ENCODE data around the gene CHST14. TPM values are rescaled to one million over a fixed set of nuclear protein-coding genes. Genes with fewer than 3 reads are reported as not detected.

The CHST14 gene
- total RNA-seq, 2 donors from 2014 or later: 14.9 to 22.3 TPM

DNA sequence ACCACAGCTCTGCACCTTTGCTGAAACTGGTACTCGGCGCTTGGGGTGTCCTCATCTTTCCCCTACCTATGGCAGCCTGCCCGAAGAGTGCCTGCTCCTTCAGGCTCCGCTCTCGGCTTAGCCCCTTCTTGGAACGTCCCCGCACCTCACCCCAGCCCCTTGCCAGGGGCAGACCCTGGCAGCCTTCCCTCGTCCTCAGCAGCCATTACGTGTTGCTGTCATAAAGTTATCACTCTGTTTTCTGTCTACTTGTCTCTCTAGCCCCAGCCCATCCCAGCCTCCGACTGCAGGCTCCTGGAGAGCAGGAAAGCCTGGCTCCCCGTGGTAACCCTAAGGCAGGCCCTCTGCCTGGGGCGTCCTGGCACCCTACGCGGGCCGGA lies 35.1 kb upstream of the CHST14 start:
- H3K27ac ChIP-seq: no peak overlapping the region

DNA sequence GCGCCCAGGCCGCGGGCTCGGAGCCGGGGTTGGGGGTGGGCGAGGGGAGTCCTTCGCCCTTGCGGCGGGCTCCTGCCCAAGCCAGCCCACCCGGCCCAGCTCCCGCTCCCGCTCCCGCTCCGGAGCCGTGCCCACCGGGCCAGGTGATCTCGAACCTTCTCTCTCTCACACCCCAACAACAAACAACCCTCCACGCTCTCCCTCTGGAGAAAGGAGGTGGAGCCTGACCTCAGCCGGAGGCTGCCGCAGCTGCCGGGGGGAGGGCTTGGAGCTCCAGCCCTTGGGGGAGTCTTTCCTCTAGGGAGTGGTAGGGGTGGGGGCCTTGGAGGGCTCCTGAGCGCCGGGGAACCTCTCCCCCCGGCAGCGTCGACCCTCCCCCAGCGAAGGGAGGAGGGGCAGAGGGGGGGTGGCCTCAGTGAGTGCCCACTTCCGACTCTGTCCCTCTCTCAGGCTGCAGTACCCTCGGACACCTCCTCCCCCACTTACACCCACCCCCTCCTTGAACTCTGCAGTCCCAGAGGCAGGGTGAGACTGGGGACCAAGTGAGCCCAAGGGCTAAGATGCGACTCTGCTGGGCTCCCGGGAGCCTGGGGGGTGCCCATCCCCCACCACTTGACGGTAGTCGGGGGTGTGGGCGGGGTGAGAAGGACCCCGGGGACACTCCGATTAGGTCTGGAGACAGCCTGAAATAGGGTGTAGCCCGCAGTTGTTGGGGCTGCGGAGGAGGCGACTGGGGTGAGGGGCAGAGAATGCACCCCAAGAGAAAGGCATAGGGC lies 34.5 kb upstream of the CHST14 start:
- H3K4me1 ChIP-seq (replicated peaks): no peaks in the 10 kb centered on the region
- intact Hi-C loops (cut with DNase I): no loop called here
- no peaks in the 10 kb centered on the region for H3K27me3 ChIP-seq (replicated peaks; ENCODE audit: insufficient read depth)
- TF ChIP-seq, protein P1, sequence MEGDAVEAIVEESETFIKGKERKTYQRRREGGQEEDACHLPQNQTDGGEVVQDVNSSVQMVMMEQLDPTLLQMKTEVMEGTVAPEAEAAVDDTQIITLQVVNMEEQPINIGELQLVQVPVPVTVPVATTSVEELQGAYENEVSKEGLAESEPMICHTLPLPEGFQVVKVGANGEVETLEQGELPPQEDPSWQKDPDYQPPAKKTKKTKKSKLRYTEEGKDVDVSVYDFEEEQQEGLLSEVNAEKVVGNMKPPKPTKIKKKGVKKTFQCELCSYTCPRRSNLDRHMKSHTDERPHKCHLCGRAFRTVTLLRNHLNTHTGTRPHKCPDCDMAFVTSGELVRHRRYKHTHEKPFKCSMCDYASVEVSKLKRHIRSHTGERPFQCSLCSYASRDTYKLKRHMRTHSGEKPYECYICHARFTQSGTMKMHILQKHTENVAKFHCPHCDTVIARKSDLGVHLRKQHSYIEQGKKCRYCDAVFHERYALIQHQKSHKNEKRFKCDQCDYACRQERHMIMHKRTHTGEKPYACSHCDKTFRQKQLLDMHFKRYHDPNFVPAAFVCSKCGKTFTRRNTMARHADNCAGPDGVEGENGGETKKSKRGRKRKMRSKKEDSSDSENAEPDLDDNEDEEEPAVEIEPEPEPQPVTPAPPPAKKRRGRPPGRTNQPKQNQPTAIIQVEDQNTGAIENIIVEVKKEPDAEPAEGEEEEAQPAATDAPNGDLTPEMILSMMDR (IDR thresholded peaks at IDR 0.05): no peak
- TF ChIP-seq POLR2A (IDR thresholded peaks at IDR 0.05) (no peak), POLR2AphosphoS5 (IDR thresholded peaks at IDR 0.05) (no peak)
- DNase-seq (ENCODE audit: low spot score): no peak
- WGBS: 3% methylated on average over 21 of the region's 39 CpGs
- H3K9me3 ChIP-seq: no peaks in the 10 kb centered on the region
- no peak overlapping the region for H3K27ac ChIP-seq
- no peaks in the 10 kb centered on the region for H3K36me3 ChIP-seq
- H3K4me3 ChIP-seq: peak overlapping the region; percentile 17 to 26

More for the DNA sequence above, 35.1 kb upstream of the CHST14 start:
- WGBS: 6% methylated on average over 15 of the region's 15 CpGs
- H3K36me3 ChIP-seq: no peaks in the 10 kb centered on the region
- H3K27me3 ChIP-seq (replicated peaks; ENCODE audit: insufficient read depth): no peaks in the 10 kb centered on the region
- no peaks in the 10 kb centered on the region for H3K9me3 ChIP-seq
- intact Hi-C loops (cut with DNase I): no loop called here
- TF ChIP-seq, protein P1 (IDR thresholded peaks at IDR 0.05): no peak
- TF ChIP-seq POLR2A (IDR thresholded peaks at IDR 0.05) (no peak), POLR2AphosphoS5 (IDR thresholded peaks at IDR 0.05) (no peak)
- no peak for DNase-seq (ENCODE audit: low spot score)
- no peaks in the 10 kb centered on the region for H3K4me1 ChIP-seq (replicated peaks)
- peak overlapping the region; percentile 17 to 26 for H3K4me3 ChIP-seq

DNA sequence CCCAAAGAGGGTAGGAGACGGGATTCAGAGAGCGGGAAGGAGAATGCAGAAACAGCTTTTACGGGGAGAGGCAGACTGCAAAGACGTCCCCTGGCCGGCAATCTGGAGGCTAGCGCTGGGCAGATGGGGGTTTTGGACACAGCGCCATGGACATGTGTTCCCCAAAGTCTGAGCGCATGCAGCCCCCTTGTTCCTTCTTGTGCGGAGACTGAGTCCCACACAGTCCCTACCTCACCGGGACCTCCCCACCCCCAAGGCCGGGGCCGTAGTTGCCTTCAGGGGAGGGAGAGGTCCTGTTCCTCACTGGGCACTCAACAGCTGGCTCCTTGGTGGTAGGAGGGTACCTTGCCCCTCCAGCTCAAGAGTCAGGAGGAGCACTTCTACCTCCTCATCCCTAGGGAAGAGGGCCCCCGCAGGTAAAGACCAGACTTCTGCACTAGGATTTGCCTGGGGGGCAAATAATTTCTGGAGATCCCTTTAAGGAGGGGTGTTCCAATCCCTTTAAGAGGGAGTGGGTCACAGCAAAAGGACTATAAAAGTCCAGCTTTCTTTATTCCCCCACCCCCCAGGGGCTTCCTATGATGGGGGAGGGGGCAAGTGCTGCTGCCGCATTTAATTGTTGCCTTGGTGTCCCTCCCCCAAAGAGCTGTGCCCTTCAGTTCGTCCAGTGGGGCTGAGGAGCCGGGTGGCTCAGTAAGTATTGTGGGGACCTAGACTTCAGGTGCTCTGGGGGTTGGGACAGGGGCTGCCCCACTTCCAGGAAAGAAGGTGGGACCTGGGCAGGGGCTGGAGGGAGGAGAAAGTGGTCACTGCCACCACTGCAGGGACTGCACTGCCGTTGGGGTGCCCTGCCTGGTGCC lies 33.7 kb upstream of the CHST14 start:
- no peaks in the 10 kb centered on the region for H3K4me1 ChIP-seq (replicated peaks)

DNA sequence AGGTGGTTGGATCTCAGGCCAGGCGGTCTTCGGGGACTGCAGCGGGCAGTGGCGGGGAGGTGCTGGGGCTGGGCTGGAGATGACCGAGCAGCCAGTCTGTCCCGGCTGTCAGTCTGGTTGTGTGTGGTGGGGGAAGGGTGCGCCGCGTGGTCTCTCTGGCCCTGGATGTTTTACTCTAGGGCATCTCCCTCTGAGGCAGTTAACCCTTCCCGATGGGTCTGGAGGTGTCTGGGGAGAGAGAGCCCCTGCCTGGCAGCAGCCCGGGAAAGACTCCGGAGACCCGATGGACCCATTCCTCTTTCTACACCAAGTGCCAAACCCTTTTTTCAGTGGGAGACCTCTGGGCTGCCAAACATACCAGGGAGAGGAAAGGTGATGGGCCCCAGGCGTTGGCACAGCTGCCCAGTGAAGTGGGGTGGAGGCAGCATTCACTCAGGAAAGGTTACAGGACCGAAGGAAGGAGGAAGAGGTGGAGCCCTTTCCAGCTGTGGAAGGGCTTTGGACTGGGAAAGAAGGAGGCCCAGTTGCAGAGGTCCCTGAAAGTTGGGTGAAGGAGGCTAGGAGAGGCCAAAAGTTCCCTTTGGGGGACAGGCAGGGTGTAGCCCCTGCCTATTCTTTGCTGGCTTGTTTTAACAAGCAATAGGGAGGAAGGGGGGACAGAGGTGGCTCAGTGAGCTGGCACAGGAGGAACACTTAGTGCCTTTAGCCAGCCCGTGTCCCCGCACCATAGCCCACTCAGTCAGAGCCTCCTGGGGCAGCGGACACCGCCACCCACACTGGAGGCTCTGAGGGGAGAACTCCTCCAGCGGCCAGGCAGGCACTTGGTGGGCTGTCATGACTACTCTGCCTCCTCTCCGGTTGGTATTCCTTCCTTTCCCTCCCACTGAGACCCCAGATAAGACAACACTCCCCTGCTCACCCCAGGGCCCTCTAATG lies 32.8 kb upstream of the CHST14 start:
- TF ChIP-seq POLR2AphosphoS5 (IDR thresholded peaks at IDR 0.05) (no peak), POLR2A (IDR thresholded peaks at IDR 0.05) (no peak)
- TF ChIP-seq, protein P1 (IDR thresholded peaks at IDR 0.05): no peak
- Histone ChIP-seq H3K4me1 (replicated peaks) (no peaks in the 10 kb centered on the region), H3K4me3 (no peak overlapping the region), H3K36me3 (no peaks in the 10 kb centered on the region), H3K27me3 (replicated peaks; ENCODE audit: insufficient read depth) (no peaks in the 10 kb centered on the region), H3K27ac (no peak overlapping the region), H3K9me3 (no peaks in the 10 kb centered on the region)
- no peak for DNase-seq (ENCODE audit: low spot score)
- WGBS: 63% methylated on average over 21 of the region's 21 CpGs
- intact Hi-C loops (cut with DNase I): no loop called here

More for the DNA sequence above, 33.7 kb upstream of the CHST14 start:
- intact Hi-C loops (cut with DNase I): no loop called here
- H3K9me3 ChIP-seq: no peaks in the 10 kb centered on the region
- no peaks in the 10 kb centered on the region for H3K27me3 ChIP-seq (replicated peaks; ENCODE audit: insufficient read depth)
- no peaks in the 10 kb centered on the region for H3K36me3 ChIP-seq
- H3K27ac ChIP-seq: no peak overlapping the region
- no peak for DNase-seq (ENCODE audit: low spot score)
- TF ChIP-seq, protein P1 (IDR thresholded peaks at IDR 0.05): no peak
- TF ChIP-seq POLR2AphosphoS5 (IDR thresholded peaks at IDR 0.05): no peak
- no peak for TF ChIP-seq POLR2A (IDR thresholded peaks at IDR 0.05)
- WGBS: 15% methylated on average over 16 of the region's 17 CpGs
- H3K4me3 ChIP-seq: peak overlapping the region in 1 of 2 donors; percentile 26
